DMS53 (cell line): ENCODE measurements around the gene ACVRL1.

Source experiments
- DNase-seq: peaks from one replicate; lab custom pipeline; 2025; lab: John Stamatoyannopoulos, UW

Gene ACVRL1

GRCh38 chr12:51917041-51917590 lies 9.8 kb downstream of the ACVRL1 start:
- DNase-seq: no peak

- DNase-seq: no peak
Observed at GRCh38 chr12:51917746-51918453, 10.6 kb downstream of the ACVRL1 start.

GRCh38 chr12:51920046-51920445 lies 12.7 kb downstream of the ACVRL1 start:
- no peak for DNase-seq

GRCh38 chr12:51921017-51921725 lies 13.9 kb downstream of the ACVRL1 start:
- DNase-seq: no peak

GRCh38 chr12:51922146-51922545 lies 14.8 kb downstream of the ACVRL1 start:
- no peak for DNase-seq

- peak; percentile 23 for DNase-seq
Observed at GRCh38 chr12:51922762-51923505, 15.6 kb downstream of the ACVRL1 start.

- peak; percentile 47 for DNase-seq
Observed at GRCh38 chr12:51923506-51924365, 16.4 kb downstream of the ACVRL1 start.

GRCh38 chr12:51924551-51925319 lies 17.4 kb downstream of the ACVRL1 start:
- DNase-seq: no peak

- DNase-seq: no peak
Observed at GRCh38 chr12:51925346-51926063, 18.2 kb downstream of the ACVRL1 start.

GRCh38 chr12:51926064-51926632 lies 18.8 kb downstream of the ACVRL1 start:
- DNase-seq: no peak

GRCh38 chr12:51926718-51927117 lies 19.4 kb downstream of the ACVRL1 start:
- DNase-seq: peak; percentile 71

- DNase-seq: no peak
Observed at GRCh38 chr12:51932218-51933076, 25.1 kb downstream of the ACVRL1 start.

- no peak for DNase-seq
Observed at GRCh38 chr12:51934080-51934479, 26.8 kb downstream of the ACVRL1 start.

- DNase-seq: no peak
Observed at GRCh38 chr12:51937926-51938325, 30.6 kb downstream of the ACVRL1 start.

- DNase-seq: no peak
Observed at GRCh38 chr12:51938726-51939125, 31.4 kb downstream of the ACVRL1 start.

GRCh38 chr12:51941011-51941581 lies 33.8 kb downstream of the ACVRL1 start:
- no peak for DNase-seq

- no peak for DNase-seq
Observed at GRCh38 chr12:51941604-51942003, 34.3 kb downstream of the ACVRL1 start.

- no peak for DNase-seq
Observed at GRCh38 chr12:51942056-51942455, 34.8 kb downstream of the ACVRL1 start.
